HG03457 (cell line): ENCODE data around the gene OR52B4.
"Not testable (repeated sequence)": the region's sequence is repeated elsewhere in the genome, so short reads cannot be mapped to it uniquely, and the experiment has no call there.

Experiments used
- ATAC-seq: cut with Tn5 transposase; IDR thresholded peaks from one replicate; pipeline ENCODE4 v1.9.1; 2021; ENCODE audit warnings: moderate number of reproducible peaks; ENCODE audit not compliant: unreplicated experiment

OR52B4 gene

GRCh38 chr11:4368286-4368685, at the start of gene OR52B4:
OR52B4 (minus strand) TSS chr11:4368386; CDS start chr11:4368295, 91 bp downstream.
- no peak for ATAC-seq

GRCh38 chr11:4416816-4417215, 48.6 kb upstream of the OR52B4 start:
- ATAC-seq, result no peak

GRCh38 chr11:4416306-4416705, 48.1 kb upstream of the OR52B4 start:
- ATAC-seq, result no peak

GRCh38 chr11:4406206-4406605, 38.0 kb upstream of the OR52B4 start:
- not testable (repeated sequence) for ATAC-seq

GRCh38 chr11:4393858-4394223, 25.7 kb upstream of the OR52B4 start:
- ATAC-seq, result no peak

- peak; percentile 100 for ATAC-seq
Measured at GRCh38 chr11:4393209-4393857, 25.1 kb upstream of the OR52B4 start, which contains the start of gene TRIM21. TRIM21 (minus strand) TSS chr11:4393702; CDS start chr11:4390409, 3,293 bp downstream.

GRCh38 chr11:4388221-4388620, 20.0 kb upstream of the OR52B4 start:
- ATAC-seq, result no peak

GRCh38 chr11:4385978-4386740, 18.0 kb upstream of the OR52B4 start:
- ATAC-seq, result no peak

GRCh38 chr11:4381901-4382300, 13.7 kb upstream of the OR52B4 start:
- ATAC-seq, result no peak

- ATAC-seq, result no peak
Measured at GRCh38 chr11:4375431-4376140, 7.4 kb upstream of the OR52B4 start.

- no peak for ATAC-seq
Measured at GRCh38 chr11:4370166-4370565, 2.0 kb upstream of the OR52B4 start.

GRCh38 chr11:4348142-4348541, 20.0 kb downstream of the OR52B4 start:
- not testable (repeated sequence) for ATAC-seq

GRCh38 chr11:4345366-4345765, 22.8 kb downstream of the OR52B4 start:
- ATAC-seq, result not testable (repeated sequence)

GRCh38 chr11:4334356-4334755, 33.8 kb downstream of the OR52B4 start:
- ATAC-seq, result not testable (repeated sequence)
